Measurements from ENCODE around the gene MSLN.

MSLN gene

GRCh38 chr16:745739-746138 is 14.8 kb upstream of the MSLN start:
- peak; percentile 50 for TF ChIP-seq CTCF (IDR thresholded peaks at IDR 0.05; ENCODE audit: insufficient read depth, low read depth, low read length, missing control alignments)
- no peak overlapping the region for H3K4me3 ChIP-seq (ENCODE audit: low read depth, low read length)
- DNase-seq (ENCODE audit: low read depth) = no peak

- no peak for DNase-seq (ENCODE audit: low read depth)
- no peak overlapping the region for H3K4me3 ChIP-seq (ENCODE audit: low read depth, low read length)
- TF ChIP-seq CTCF (IDR thresholded peaks at IDR 0.05; ENCODE audit: insufficient read depth, low read depth, low read length, missing control alignments) = no peak
Measured at GRCh38 chr16:746637-747036, 13.9 kb upstream of the MSLN start.

GRCh38 chr16:747978-748746 is 12.4 kb upstream of the MSLN start:
- no peak for TF ChIP-seq CTCF (IDR thresholded peaks at IDR 0.05; ENCODE audit: insufficient read depth, low read depth, low read length, missing control alignments)
- no peak overlapping the region for H3K4me3 ChIP-seq (ENCODE audit: low read depth, low read length)
- no peak for DNase-seq (ENCODE audit: low read depth)

- no peak for TF ChIP-seq CTCF (IDR thresholded peaks at IDR 0.05; ENCODE audit: insufficient read depth, low read depth, low read length, missing control alignments)
- no peak overlapping the region for H3K4me3 ChIP-seq (ENCODE audit: low read depth, low read length)
- DNase-seq (ENCODE audit: low read depth) = no peak
Measured at GRCh38 chr16:749010-749409, 11.5 kb upstream of the MSLN start.

GRCh38 chr16:750485-750884 is 10.0 kb upstream of the MSLN start:
- no peak overlapping the region for H3K4me3 ChIP-seq (ENCODE audit: low read depth, low read length)
- DNase-seq (ENCODE audit: low read depth) = no peak
- TF ChIP-seq CTCF (IDR thresholded peaks at IDR 0.05; ENCODE audit: insufficient read depth, low read depth, low read length, missing control alignments) = no peak

GRCh38 chr16:751152-752006 is 9.2 kb upstream of the MSLN start:
- no peak for TF ChIP-seq CTCF (IDR thresholded peaks at IDR 0.05; ENCODE audit: insufficient read depth, low read depth, low read length, missing control alignments)
- no peak overlapping the region for H3K4me3 ChIP-seq (ENCODE audit: low read depth, low read length)
- DNase-seq (ENCODE audit: low read depth) = no peak

Data from GM12865 (cell line).